ENCODE measurements around the gene AHCYL1.

- TF ChIP-seq YY1 (IDR thresholded peaks at IDR 0.05; ENCODE audit: low read depth, low read length) (no peak), CREB1 (IDR thresholded peaks at IDR 0.05) (no peak), GABPA (IDR thresholded peaks at IDR 0.05; ENCODE audit: borderline replicate concordance, insufficient read depth, low read length) (no peak), SP2 (IDR thresholded peaks at IDR 0.05; ENCODE audit: low read length) (no peak), BCL11A (IDR thresholded peaks at IDR 0.05; ENCODE audit: low read depth in 2 of 2, low read length in 2 of 2) (no peak), CHD1 (IDR thresholded peaks at IDR 0.05; ENCODE audit: low read depth, low read length) (no peak), EZH2 (IDR thresholded peaks at IDR 0.05; ENCODE audit: low read depth, low read length, severe bottlenecking) (no peak), EP300 (IDR thresholded peaks at IDR 0.05; ENCODE audit: borderline replicate concordance in 1 of 2, low read depth in 2 of 2, low read length in 2 of 2) (no peak), RXRA (IDR thresholded peaks at IDR 0.05; ENCODE audit: insufficient read depth, low read depth, low read length) (no peak)
These were observed 56.0 kb downstream of the AHCYL1 start for GRCh38 chr1:110040548-110040947.

Measured in H1 (cell line).